Effector memory CD4-positive, alpha-beta T cell (primary cell): ENCODE data around the gene ST7L.
A peak's percentile ranks its signal among the peaks of the same experiment; 100 is the strongest.

Source experiments
- DNase-seq, 3 donors: peaks; one replicate each; pipeline ENCODE4 v3.0.0-alpha.2; 2020
- H3K27ac ChIP-seq: 2 replicates; pipeline ENCODE4 v1.7.0; 2013; ENCODE audit warnings: mild to moderate bottlenecking, low read length, moderate library complexity; ENCODE audit not compliant: insufficient read depth, poor library complexity, severe bottlenecking
- H3K27me3 ChIP-seq: replicated peaks from 2 replicates; pipeline ENCODE4 v1.7.0; 2013; ENCODE audit warnings: mild to moderate bottlenecking, low read length; ENCODE audit not compliant: insufficient read depth, control insufficient read depth, poor library complexity, severe bottlenecking
- H3K36me3 ChIP-seq: 2 replicates; pipeline ENCODE4 v1.7.0; 2013; ENCODE audit warnings: mild to moderate bottlenecking, low read length, moderate library complexity; ENCODE audit not compliant: control insufficient read depth, insufficient read depth
- H3K4me1 ChIP-seq: 2 replicates; pipeline ENCODE4 v1.7.0; 2013; ENCODE audit warnings: low read length, mild to moderate bottlenecking; ENCODE audit not compliant: control insufficient read depth, insufficient read depth, poor library complexity, severe bottlenecking
- H3K4me3 ChIP-seq: 2 replicates; pipeline ENCODE4 v1.7.0; 2013; ENCODE audit warnings: low read length, low read depth, mild to moderate bottlenecking; ENCODE audit not compliant: insufficient read depth, poor library complexity, severe bottlenecking
- H3K9me3 ChIP-seq: 2 replicates; pipeline ENCODE4 v1.7.0; 2013; ENCODE audit warnings: mild to moderate bottlenecking, low read length, moderate library complexity; ENCODE audit not compliant: control insufficient read depth

Gene ST7L

GRCh38 chr1:112620377-112620695 is 1.4 kb upstream of the ST7L start:
- H3K4me3 ChIP-seq, result peak overlapping the region; percentile 86
- no peaks in the 10 kb centered on the region for H3K27me3 ChIP-seq
- no peak for DNase-seq
- H3K36me3 ChIP-seq, result peaks cover 5% of the 10 kb centered on the region
- H3K4me1 ChIP-seq, result peaks cover 22% of the 10 kb centered on the region
- no peaks in the 10 kb centered on the region for H3K9me3 ChIP-seq
- H3K27ac ChIP-seq, result peak overlapping the region; percentile 99

DNA sequence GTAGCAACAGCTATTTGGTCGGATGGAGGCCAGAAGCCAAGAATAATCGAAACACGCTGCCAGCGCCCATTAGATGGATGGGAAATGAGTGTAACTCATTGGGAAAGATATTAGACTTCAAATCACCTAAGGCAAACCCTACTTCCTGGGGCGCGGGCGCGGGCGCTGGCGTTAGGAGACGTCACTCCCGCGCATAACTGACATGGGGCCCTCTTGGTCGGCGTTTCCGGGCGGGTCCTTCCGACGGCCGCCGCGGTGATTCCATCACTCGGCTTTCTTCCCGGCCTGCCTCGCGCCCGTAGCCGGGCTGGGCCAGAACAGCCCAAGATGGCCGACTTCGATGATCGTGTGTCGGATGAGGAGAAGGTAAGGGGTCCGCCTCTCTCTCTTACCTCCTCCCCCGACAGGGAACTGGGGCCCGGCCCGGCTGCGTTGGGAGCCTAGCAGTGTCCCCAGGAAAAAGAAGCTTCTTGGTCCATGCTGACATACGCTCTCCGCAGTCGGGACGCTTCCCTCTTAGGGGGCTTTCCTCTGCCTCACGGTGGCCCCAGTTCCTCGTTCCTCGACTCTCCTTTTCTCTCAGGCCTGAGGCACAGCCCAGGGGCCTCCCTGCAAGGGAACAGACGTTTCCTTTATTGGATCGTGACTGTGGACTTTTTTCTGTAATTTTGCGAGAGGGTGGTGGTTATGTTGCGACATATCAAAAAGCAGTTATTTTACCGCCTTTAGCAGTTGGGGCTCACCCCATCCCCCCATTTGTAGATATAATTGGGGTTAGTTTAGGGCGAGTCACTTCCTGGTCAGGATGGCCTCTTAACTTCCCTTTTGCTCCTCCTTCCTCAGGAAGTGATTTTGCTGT is 806 bp upstream of the ST7L start, which contains the start of gene CAPZA1:
Gene CAPZA1, plus strand, starts transcription at position 315 of the 859 bp plus-strand sequence. Its CDS starts 13 bp downstream, at position 328.
- Histone ChIP-seq H3K9me3 (no peaks in the 10 kb centered on the region), H3K36me3 (no peaks in the 10 kb centered on the region), H3K4me3 (peak within 1 kb of the TSS; percentile 86), H3K27me3 (no peaks in the 10 kb centered on the region), H3K27ac (peak within 1 kb of the TSS; percentile 99), H3K4me1 (peaks cover 16% of the 10 kb centered on the region)
- peak; percentile 84 to 87 (median 85) for DNase-seq

DNA sequence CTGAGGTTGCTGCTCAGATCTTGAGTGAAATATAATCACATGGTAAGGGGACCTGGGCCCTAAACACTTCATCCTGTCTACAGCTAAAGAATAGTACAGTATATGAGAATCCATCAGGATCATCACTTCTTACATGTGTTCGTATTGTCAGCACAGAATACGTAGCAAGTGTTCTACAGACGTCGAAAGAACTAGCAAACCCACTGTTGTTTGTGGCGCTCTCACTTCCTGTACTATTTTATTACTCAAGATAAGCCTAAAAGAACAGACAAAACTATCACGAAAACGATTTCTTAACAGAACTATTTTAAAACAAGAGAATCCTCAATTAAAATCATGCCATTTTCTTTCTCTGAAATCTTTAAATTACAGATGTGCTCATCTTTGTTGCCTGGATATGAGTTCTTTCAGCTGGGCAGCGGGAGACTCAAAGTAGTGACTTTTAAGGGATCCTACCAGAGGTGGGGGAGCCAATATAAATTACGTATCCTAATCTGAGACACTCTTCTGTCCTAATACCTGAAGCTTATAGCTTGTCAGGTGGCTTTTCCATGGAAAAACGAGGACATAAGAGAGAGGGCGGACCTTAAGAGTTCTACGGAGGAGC is 724 bp downstream of the ST7L start:
- peak in 1 of 3 donors; percentile 26 for DNase-seq
- Histone ChIP-seq H3K27me3 (no peaks in the 10 kb centered on the region), H3K36me3 (no peaks in the 10 kb centered on the region), H3K9me3 (no peaks in the 10 kb centered on the region), H3K4me1 (peaks cover 14% of the 10 kb centered on the region), H3K27ac (peak overlapping the region; percentile 99), H3K4me3 (peak overlapping the region; percentile 86)

DNA sequence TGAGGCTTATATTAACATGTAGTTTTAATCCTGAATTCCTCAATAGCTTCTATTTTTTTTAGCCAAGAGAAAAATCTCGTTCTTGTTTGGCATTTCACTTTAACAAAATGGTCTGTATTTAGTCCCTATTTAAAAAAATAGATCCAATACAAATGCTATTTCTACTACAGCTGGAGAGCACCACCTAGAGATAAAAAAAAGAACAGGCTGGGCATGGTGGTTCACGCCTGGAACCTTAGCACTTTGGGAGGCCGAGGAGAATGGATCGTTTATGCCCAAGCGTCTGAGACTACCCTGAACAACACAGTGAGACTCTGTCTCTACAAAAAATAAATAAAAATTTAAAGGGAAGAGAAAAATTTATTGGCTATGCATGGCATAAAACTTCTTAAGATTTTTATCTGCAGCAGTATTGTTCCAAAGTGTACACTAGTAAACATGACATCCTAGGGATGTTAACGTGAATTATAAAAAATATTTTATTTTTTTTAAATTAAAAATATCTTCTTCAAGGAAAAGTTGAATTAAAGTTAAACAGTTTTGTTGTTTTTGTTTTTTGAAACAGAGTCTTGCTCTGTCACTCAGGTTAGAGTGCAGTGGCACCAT is 4.4 kb downstream of the ST7L start:
- Histone ChIP-seq H3K4me3 (no peak overlapping the region), H3K27ac (no peak overlapping the region), H3K4me1 (no peaks in the 10 kb centered on the region), H3K27me3 (no peaks in the 10 kb centered on the region), H3K9me3 (no peaks in the 10 kb centered on the region), H3K36me3 (peaks cover 14% of the 10 kb centered on the region)
- no peak for DNase-seq

- Histone ChIP-seq H3K27me3 (no peaks in the 10 kb centered on the region), H3K36me3 (peaks cover 26% of the 10 kb centered on the region), H3K27ac (no peak overlapping the region), H3K9me3 (no peaks in the 10 kb centered on the region), H3K4me1 (no peaks in the 10 kb centered on the region), H3K4me3 (no peak overlapping the region)
- DNase-seq, result no peak
Measured at GRCh38 chr1:112605633-112606327, 13.2 kb downstream of the ST7L start.

- H3K27ac ChIP-seq, result no peak overlapping the region
- peaks cover 17% of the 10 kb centered on the region for H3K36me3 ChIP-seq
- no peaks in the 10 kb centered on the region for H3K4me1 ChIP-seq
- DNase-seq, result no peak
- H3K9me3 ChIP-seq, result no peaks in the 10 kb centered on the region
- H3K4me3 ChIP-seq, result no peak overlapping the region
- no peaks in the 10 kb centered on the region for H3K27me3 ChIP-seq
Measured at GRCh38 chr1:112603541-112603940, 15.4 kb downstream of the ST7L start.

DNA sequence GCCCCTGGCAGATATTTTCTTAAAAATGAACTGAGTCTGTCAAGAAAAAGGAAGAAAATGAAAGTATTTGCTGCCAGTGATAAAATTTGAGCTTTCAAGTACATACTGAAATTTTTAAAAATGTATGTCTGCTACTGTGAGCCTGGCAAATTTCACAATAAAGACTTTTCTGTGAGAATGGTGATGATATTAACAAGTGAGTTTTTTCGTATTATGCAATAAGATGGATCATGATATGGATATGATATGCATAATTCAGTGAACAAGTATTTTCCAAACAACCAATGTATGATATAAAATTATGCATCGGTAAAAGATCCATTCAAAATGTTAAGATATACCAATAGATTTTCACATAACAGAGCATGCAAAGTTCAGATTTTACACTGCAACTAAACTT is 15.9 kb downstream of the ST7L start:
- H3K9me3 ChIP-seq, result no peaks in the 10 kb centered on the region
- H3K36me3 ChIP-seq, result peaks cover 17% of the 10 kb centered on the region
- H3K27ac ChIP-seq, result no peak overlapping the region
- H3K27me3 ChIP-seq, result no peaks in the 10 kb centered on the region
- H3K4me1 ChIP-seq, result no peaks in the 10 kb centered on the region
- no peak for DNase-seq
- no peak overlapping the region for H3K4me3 ChIP-seq

GRCh38 chr1:112599477-112599876 is 19.5 kb downstream of the ST7L start:
- no peak for DNase-seq

GRCh38 chr1:112594208-112594876 is 24.6 kb downstream of the ST7L start:
- no peaks in the 10 kb centered on the region for H3K27me3 ChIP-seq
- no peak for DNase-seq
- no peak overlapping the region for H3K27ac ChIP-seq
- H3K4me3 ChIP-seq, result no peak overlapping the region
- peaks cover 6% of the 10 kb centered on the region for H3K9me3 ChIP-seq
- peaks cover 14% of the 10 kb centered on the region for H3K36me3 ChIP-seq
- H3K4me1 ChIP-seq, result no peaks in the 10 kb centered on the region

More at GRCh38 chr1:112599477-112599876, 19.5 kb downstream of the ST7L start:
- Histone ChIP-seq H3K36me3 (peaks cover 7% of the 10 kb centered on the region), H3K27me3 (no peaks in the 10 kb centered on the region), H3K4me3 (no peak overlapping the region), H3K9me3 (no peaks in the 10 kb centered on the region), H3K27ac (no peak overlapping the region), H3K4me1 (no peaks in the 10 kb centered on the region)
